BLaER1 (cell line): ENCODE data around the gene NKD1.

Experiments
- H3K27ac ChIP-seq: shearing (Covaris generic); formaldehyde crosslinking; 2 replicates; pipeline ENCODE4 v1.8.1; 2022
- H3K27me3 ChIP-seq: shearing (Covaris generic); formaldehyde crosslinking; 2 replicates; pipeline ENCODE4 v1.8.1; 2022
- H3K36me3 ChIP-seq: shearing (Covaris generic); formaldehyde crosslinking; 2 replicates; pipeline ENCODE4 v1.8.1; 2022
- H3K4me1 ChIP-seq: shearing (Covaris generic); formaldehyde crosslinking; 2 replicates; pipeline ENCODE4 v1.8.1; 2022
- H3K4me2 ChIP-seq: shearing (Covaris generic); formaldehyde crosslinking; 2 replicates; pipeline ENCODE4 v1.8.1; 2022
- H3K4me3 ChIP-seq: shearing (Covaris generic); formaldehyde crosslinking; 2 replicates; pipeline ENCODE4 v1.8.1; 2022
- H3K9ac ChIP-seq: shearing (Covaris generic); formaldehyde crosslinking; 2 replicates; pipeline ENCODE4 v1.8.1; 2022
- H3K9me3 ChIP-seq: shearing (Covaris generic); formaldehyde crosslinking; 2 replicates; pipeline ENCODE4 v1.8.1; 2022
- H4K20me1 ChIP-seq: shearing (Covaris generic); formaldehyde crosslinking; 2 replicates; pipeline ENCODE4 v1.8.1; 2022
- Cebpa-rat ChIP-seq: shearing (Covaris generic); IDR thresholded peaks from 2 replicates; pipeline ENCODE4 v1.8.1; 2022

NKD1 gene

DNA sequence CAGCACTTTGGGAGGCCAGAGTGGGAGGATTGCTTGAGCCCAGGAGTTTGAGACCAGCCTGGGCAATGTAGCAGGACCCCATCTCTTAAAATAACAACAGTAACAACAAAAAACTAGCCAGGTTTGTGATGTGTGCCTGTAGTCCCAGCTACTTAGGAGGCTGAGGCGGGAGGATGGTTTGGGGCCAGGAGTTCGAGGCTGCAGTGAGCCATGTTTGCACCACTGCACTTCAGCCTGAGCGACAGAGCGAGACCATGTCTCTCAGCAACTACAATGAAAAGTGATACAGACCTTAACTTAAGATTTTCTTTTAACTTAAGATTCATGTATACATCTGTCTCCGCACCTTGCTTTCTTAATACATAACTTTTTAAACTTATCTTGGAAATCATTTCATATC is 17.2 kb downstream of the NKD1 start:
- Histone ChIP-seq H3K27me3 (no peaks in the 10 kb centered on the region), H3K36me3 (no peaks in the 10 kb centered on the region), H3K9ac (no peak overlapping the region), H3K4me2 (no peak overlapping the region), H3K9me3 (peaks cover 5% of the 10 kb centered on the region; the same call in 1 of the 2 replicates), H3K27ac (no peak overlapping the region), H4K20me1 (no peaks in the 10 kb centered on the region), H3K4me1 (peaks cover 11% of the 10 kb centered on the region; the same call in 1 of the 2 replicates), H3K4me3 (no peak overlapping the region)
- no peak for TF ChIP-seq Cebpa-rat

DNA sequence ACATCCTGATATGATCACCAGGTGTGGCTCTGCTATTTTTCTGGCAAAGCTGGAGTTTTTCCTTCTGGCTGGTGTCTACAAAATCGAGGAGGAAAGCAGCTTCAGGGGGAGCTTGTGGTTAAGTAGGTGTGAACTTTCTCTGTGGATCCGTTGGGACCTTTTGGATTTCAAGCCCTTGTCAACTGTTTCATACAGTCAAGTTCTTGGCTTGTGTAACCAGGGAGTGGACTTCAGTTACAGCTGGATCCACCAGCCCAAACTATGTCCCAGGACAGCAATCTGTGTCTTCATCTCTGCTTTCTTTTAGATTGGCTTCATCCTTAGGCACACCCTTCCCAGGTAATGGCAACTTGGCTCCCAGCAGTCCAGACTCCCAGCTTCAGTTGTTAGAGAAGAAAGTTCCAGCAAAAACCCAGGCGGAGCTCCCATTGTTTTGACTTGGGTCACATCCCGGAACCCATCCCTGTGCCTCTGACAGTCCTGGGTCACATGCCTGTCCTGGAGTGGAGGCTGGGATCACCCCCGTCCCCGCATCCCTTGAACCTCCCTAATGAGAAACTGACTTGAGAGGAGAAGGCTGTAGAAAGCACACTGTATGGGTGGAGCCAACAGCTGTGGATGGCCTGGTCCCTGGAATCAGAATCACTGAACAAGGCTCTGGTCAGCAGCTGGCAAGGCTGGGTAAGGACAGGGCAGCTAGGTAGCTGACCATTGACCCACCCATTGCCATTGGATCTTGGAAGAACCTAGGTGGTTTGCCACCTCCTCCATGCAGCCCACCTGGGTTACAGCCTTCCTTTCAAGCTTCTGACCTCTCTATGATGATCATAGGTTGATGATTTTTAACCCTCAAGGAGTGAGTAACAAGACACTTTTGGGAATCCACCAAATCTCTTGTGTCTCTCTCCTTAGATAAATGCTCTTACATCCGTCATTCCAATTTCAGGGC is 18.1 kb downstream of the NKD1 start:
- no peak for TF ChIP-seq Cebpa-rat
- Histone ChIP-seq H4K20me1 (no peaks in the 10 kb centered on the region), H3K4me1 (peaks cover 11% of the 10 kb centered on the region; the same call in 1 of the 2 replicates), H3K9me3 (peaks cover 1% of the 10 kb centered on the region; the same call in 1 of the 2 replicates), H3K4me3 (no peak overlapping the region), H3K27ac (no peak overlapping the region), H3K36me3 (no peaks in the 10 kb centered on the region), H3K27me3 (no peaks in the 10 kb centered on the region), H3K4me2 (no peak overlapping the region), H3K9ac (no peak overlapping the region)

- peaks cover 11% of the 10 kb centered on the region; the same call in 1 of the 2 replicates for H3K4me1 ChIP-seq
- H3K4me3 ChIP-seq: no peak overlapping the region
- no peaks in the 10 kb centered on the region for H3K36me3 ChIP-seq
- H3K27me3 ChIP-seq: no peaks in the 10 kb centered on the region
- no peak for TF ChIP-seq Cebpa-rat
- H3K27ac ChIP-seq: no peak overlapping the region
- H4K20me1 ChIP-seq: no peaks in the 10 kb centered on the region
- H3K4me2 ChIP-seq: no peak overlapping the region
- no peak overlapping the region for H3K9ac ChIP-seq
- H3K9me3 ChIP-seq: no peaks in the 10 kb centered on the region
Measured at GRCh38 chr16:50567651-50568050, 19.5 kb downstream of the NKD1 start.

DNA sequence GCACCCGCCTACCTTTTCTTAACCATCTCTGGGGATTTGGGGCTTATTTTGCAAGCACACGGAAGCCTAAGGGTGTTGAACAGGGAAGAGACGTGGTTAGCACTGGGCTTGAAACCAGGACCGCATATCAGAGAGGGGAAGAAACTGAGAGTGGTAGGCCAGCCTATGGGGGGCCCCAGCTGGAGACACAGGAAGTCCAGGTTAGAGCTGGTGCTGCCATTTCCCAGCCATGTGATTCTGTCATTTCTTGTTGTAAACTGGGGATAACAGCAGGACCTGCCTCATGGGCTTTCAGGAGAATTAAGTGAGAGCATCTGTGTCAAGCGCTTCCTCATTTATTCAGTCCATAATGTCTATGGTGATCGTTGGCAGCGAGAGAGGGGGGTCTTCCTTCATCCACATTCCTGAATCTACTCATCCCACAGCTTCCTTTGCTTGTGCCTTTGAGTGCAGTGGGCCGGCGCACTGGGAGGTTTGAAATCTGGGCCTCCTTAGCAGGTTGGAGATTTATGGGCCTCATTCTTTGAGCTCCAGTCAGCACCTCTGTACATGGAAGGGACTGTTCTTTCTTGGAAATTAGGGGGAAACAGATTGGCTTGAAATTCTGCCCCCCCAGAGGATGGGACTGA is 20.1 kb downstream of the NKD1 start:
- Histone ChIP-seq H3K4me1 (peaks cover 11% of the 10 kb centered on the region; the same call in 1 of the 2 replicates), H3K27me3 (no peaks in the 10 kb centered on the region), H3K4me3 (no peak overlapping the region), H3K9ac (no peak overlapping the region), H3K27ac (no peak overlapping the region), H3K36me3 (no peaks in the 10 kb centered on the region), H4K20me1 (no peaks in the 10 kb centered on the region), H3K9me3 (no peaks in the 10 kb centered on the region), H3K4me2 (peak overlapping the region; percentile 6; the same call in 1 of the 2 replicates)
- no peak for TF ChIP-seq Cebpa-rat

GRCh38 chr16:50570354-50570753 is 22.2 kb downstream of the NKD1 start:
- no peak for TF ChIP-seq Cebpa-rat
- Histone ChIP-seq H3K4me1 (peaks cover 6% of the 10 kb centered on the region; the same call in 1 of the 2 replicates), H3K36me3 (no peaks in the 10 kb centered on the region), H3K9ac (no peak overlapping the region), H3K27me3 (no peaks in the 10 kb centered on the region), H3K4me3 (no peak overlapping the region), H4K20me1 (no peaks in the 10 kb centered on the region), H3K4me2 (no peak overlapping the region), H3K27ac (no peak overlapping the region), H3K9me3 (no peaks in the 10 kb centered on the region)

GRCh38 chr16:50570808-50571598 is 22.8 kb downstream of the NKD1 start:
- no peaks in the 10 kb centered on the region for H4K20me1 ChIP-seq
- H3K27ac ChIP-seq: no peak overlapping the region
- H3K9ac ChIP-seq: no peak overlapping the region
- no peak overlapping the region for H3K4me2 ChIP-seq
- no peak for TF ChIP-seq Cebpa-rat
- no peaks in the 10 kb centered on the region for H3K36me3 ChIP-seq
- H3K4me1 ChIP-seq: peaks cover 6% of the 10 kb centered on the region; the same call in 1 of the 2 replicates
- H3K4me3 ChIP-seq: no peak overlapping the region
- H3K27me3 ChIP-seq: no peaks in the 10 kb centered on the region
- no peaks in the 10 kb centered on the region for H3K9me3 ChIP-seq

DNA sequence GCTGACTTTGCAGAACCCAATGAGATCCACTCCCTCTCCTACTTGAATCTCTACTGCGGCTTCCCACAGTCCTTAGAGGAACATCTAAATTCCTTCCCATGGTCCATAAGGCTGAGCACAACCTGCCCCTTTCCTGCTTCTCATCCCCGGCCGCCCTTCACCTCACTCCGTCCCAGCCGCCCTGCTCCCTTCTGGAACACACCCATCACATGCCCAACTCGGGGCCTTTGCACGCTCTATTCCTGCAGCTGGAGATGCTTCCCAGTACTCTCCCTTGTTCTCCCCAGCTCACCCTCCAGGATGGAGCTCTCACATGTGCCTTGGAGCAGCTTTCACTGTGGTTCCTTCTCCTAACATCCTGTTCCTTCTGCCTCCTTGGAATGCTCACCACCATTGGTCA is 23.6 kb downstream of the NKD1 start:
- H3K9me3 ChIP-seq: no peaks in the 10 kb centered on the region
- H3K9ac ChIP-seq: no peak overlapping the region
- H3K27ac ChIP-seq: no peak overlapping the region
- no peaks in the 10 kb centered on the region for H3K36me3 ChIP-seq
- H3K4me2 ChIP-seq: no peak overlapping the region
- no peak overlapping the region for H3K4me3 ChIP-seq
- no peak for TF ChIP-seq Cebpa-rat
- H4K20me1 ChIP-seq: no peaks in the 10 kb centered on the region
- no peaks in the 10 kb centered on the region for H3K27me3 ChIP-seq
- peaks cover 6% of the 10 kb centered on the region; the same call in 1 of the 2 replicates for H3K4me1 ChIP-seq

- TF ChIP-seq Cebpa-rat: no peak
- Histone ChIP-seq H4K20me1 (no peaks in the 10 kb centered on the region), H3K9ac (no peak overlapping the region), H3K9me3 (no peaks in the 10 kb centered on the region), H3K27ac (no peak overlapping the region), H3K4me2 (no peak overlapping the region), H3K4me3 (no peak overlapping the region), H3K27me3 (no peaks in the 10 kb centered on the region), H3K36me3 (no peaks in the 10 kb centered on the region), H3K4me1 (peaks cover 6% of the 10 kb centered on the region; the same call in 1 of the 2 replicates)
Measured at GRCh38 chr16:50572700-50573099, 24.5 kb downstream of the NKD1 start.

GRCh38 chr16:50573279-50573678 is 25.1 kb downstream of the NKD1 start:
- H4K20me1 ChIP-seq: no peaks in the 10 kb centered on the region
- peaks cover 2% of the 10 kb centered on the region; the same call in 1 of the 2 replicates for H3K4me1 ChIP-seq
- no peaks in the 10 kb centered on the region for H3K27me3 ChIP-seq
- H3K36me3 ChIP-seq: no peaks in the 10 kb centered on the region
- H3K27ac ChIP-seq: no peak overlapping the region
- no peaks in the 10 kb centered on the region for H3K9me3 ChIP-seq
- TF ChIP-seq Cebpa-rat: no peak
- no peak overlapping the region for H3K4me3 ChIP-seq
- no peak overlapping the region for H3K4me2 ChIP-seq
- H3K9ac ChIP-seq: no peak overlapping the region
